Nucleus accumbens (tissue), 56 donors: Measurements from ENCODE around the gene KCNC3.
"Not testable (repeated sequence)": the region's sequence is repeated elsewhere in the genome, so short reads cannot be mapped to it uniquely, and the experiment has no call there.

ENCODE experiments used
- DNase-seq, 56 donors: peaks; one replicate each; lab custom pipeline; 2025; lab: John Stamatoyannopoulos, UW

The KCNC3 gene

GRCh38 chr19:50357178-50358100 is 28.3 kb upstream of the KCNC3 start:
- DNase-seq = peak in 53 of 56 donors; percentile 13 to 90 (median 71)

GRCh38 chr19:50356691-50357177 is 27.6 kb upstream of the KCNC3 start:
- DNase-seq = no peak

GRCh38 chr19:50353487-50353880 is 24.3 kb upstream of the KCNC3 start:
- not testable (repeated sequence) for DNase-seq

GRCh38 chr19:50352242-50352641 is 23.1 kb upstream of the KCNC3 start:
- no peak for DNase-seq

- no peak for DNase-seq
Observed at GRCh38 chr19:50349277-50350057, 20.3 kb upstream of the KCNC3 start.

GRCh38 chr19:50347089-50347581 is 18.0 kb upstream of the KCNC3 start:
- DNase-seq = not testable (repeated sequence)

- no peak for DNase-seq
Observed at GRCh38 chr19:50344661-50345318, 15.6 kb upstream of the KCNC3 start.

- no peak for DNase-seq
Observed at GRCh38 chr19:50341091-50341564, 12.0 kb upstream of the KCNC3 start.

GRCh38 chr19:50340331-50340730 is 11.2 kb upstream of the KCNC3 start:
- DNase-seq = no peak

GRCh38 chr19:50337031-50337430 is 7.9 kb upstream of the KCNC3 start:
- DNase-seq = not testable (repeated sequence)

- no peak for DNase-seq
Observed at GRCh38 chr19:50334741-50335421, 5.7 kb upstream of the KCNC3 start.

GRCh38 chr19:50333737-50334617 is 4.8 kb upstream of the KCNC3 start:
- peak in 49 of 56 donors; percentile 55 to 97 (median 88) for DNase-seq

GRCh38 chr19:50333235-50333736 is 4.1 kb upstream of the KCNC3 start:
- DNase-seq = peak; percentile 63 to 97 (median 91)

GRCh38 chr19:50332244-50333038 is 3.3 kb upstream of the KCNC3 start:
- peak in 3 of 56 donors; percentile 8 to 20 (median 11) for DNase-seq

- no peak for DNase-seq
Observed at GRCh38 chr19:50331994-50332243, 2.7 kb upstream of the KCNC3 start.

GRCh38 chr19:50331221-50331993 is 2.2 kb upstream of the KCNC3 start:
- peak in 1 of 56 donors; percentile 53 for DNase-seq
